SH-SY5Y (cell line): ENCODE measurements around the gene SHH.

ENCODE experiments used
- GATA2 ChIP-seq: IDR thresholded peaks from 2 replicates; pipeline ENCODE4 v1.6.1; 2011; ENCODE audit warnings: mild to moderate bottlenecking, low read depth, low read length
- GATA3 ChIP-seq: IDR thresholded peaks from 2 replicates; pipeline ENCODE4 v1.6.1; 2011; ENCODE audit warnings: low read depth, mild to moderate bottlenecking, low read length, moderate library complexity

DNA sequence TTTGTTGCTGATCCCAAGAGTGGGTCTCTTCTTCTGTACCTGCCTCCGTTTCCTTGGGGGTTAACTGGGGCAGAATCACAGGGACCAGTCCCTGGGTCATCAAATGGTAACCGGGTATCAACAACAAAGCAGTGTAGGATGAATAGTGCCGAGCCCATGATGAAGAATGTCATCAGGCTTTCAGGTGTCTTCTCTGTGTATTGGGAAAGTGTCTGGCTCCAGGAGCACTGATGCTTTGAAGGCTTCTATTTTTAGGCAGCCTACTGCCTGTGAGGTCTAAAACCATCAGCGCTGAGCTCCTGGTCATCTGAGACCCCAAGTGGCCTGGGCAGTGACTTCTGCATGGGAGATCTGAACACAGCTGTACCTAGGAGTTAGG lies 48.2 kb upstream of the SHH start:
- no peak for TF ChIP-seq GATA3
- TF ChIP-seq GATA2: no peak
